ENCODE results near the gene AHNAK2.
A peak's percentile ranks its signal among the peaks of the same experiment; 100 is the strongest.

Gene AHNAK2

DNA sequence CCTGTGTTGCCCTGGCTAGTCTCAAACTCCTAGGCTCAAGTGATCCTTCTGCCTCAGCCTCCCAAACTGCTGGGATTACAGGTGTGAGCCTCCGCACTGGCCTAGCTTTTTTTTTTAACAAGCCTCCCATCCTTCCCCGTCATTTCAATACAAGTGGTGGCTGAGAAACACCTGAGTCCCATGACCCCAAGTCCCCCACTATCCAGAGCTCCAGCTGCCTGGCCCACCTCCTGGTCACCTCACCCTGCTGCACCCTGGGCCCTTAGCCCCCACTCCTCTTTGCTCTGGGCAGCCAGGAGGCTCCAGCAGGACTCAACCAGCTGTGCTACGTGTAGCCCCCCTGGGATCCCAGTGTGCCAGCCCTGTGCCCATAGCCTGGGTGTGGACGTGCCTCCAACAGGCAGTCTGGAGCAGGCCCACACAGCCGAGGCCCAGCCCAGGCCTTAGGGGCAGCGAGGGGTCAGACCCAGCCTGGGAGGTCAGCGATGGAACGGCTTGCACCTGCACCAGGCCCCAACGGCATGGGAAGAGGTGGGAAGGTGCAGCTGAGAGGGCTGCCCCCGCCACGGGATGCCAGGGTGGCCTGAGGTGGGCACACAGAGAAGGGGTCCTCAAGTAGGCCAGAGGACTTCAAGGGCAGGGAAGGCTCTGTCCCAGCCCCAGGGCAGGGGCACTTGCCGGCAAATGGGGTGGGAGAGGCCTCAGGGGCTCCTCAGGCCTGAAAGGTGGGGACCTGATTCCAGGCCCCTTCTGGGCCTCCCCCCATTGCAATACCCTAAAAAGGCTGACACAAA, 6.5 kb downstream of the AHNAK2 start:
- CTCF ChIA-PET = interaction anchor here (5.9 kb wide), 1 partner anchor 72 kb away, joined by 109 read pairs; no protein-coding TSS in a partner anchor
- H3K4me1 ChIP-seq (ENCODE audit: control insufficient read depth, insufficient read depth, low read length) = peaks cover 11% of the 10 kb centered on the region
- no peaks in the 10 kb centered on the region for H3K36me3 ChIP-seq (ENCODE audit: control insufficient read depth in 2 of 2, insufficient read depth in 1 of 2, low read length in 2 of 2)
- no peaks in the 10 kb centered on the region for H3K9me3 ChIP-seq (ENCODE audit: control insufficient read depth, insufficient read depth, low read depth, low read length)
- TF ChIP-seq ZNF510 (tag by site-specific recombination; IDR thresholded peaks at IDR 0.05; ENCODE audit: insufficient replicate concordance) = no peak
- TF ChIP-seq, protein P1, sequence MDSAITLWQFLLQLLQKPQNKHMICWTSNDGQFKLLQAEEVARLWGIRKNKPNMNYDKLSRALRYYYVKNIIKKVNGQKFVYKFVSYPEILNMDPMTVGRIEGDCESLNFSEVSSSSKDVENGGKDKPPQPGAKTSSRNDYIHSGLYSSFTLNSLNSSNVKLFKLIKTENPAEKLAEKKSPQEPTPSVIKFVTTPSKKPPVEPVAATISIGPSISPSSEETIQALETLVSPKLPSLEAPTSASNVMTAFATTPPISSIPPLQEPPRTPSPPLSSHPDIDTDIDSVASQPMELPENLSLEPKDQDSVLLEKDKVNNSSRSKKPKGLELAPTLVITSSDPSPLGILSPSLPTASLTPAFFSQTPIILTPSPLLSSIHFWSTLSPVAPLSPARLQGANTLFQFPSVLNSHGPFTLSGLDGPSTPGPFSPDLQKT (IDR thresholded peaks at IDR 0.05; ENCODE audit: borderline replicate concordance, low read depth, low read length) = no peak
- POLR2A ChIA-PET = interaction anchor here (0.6 to 1.2 kb wide), 2 partner anchors 38 to 95 kb away, joined by 3 to 5 read pairs; no protein-coding TSS in a partner anchor
- H3K27ac ChIP-seq (ENCODE audit: extremely low read depth, low read depth, low read length) = no peak overlapping the region
- no peak overlapping the region for H3K4me3 ChIP-seq (ENCODE audit: low read depth, low read length)

DNA sequence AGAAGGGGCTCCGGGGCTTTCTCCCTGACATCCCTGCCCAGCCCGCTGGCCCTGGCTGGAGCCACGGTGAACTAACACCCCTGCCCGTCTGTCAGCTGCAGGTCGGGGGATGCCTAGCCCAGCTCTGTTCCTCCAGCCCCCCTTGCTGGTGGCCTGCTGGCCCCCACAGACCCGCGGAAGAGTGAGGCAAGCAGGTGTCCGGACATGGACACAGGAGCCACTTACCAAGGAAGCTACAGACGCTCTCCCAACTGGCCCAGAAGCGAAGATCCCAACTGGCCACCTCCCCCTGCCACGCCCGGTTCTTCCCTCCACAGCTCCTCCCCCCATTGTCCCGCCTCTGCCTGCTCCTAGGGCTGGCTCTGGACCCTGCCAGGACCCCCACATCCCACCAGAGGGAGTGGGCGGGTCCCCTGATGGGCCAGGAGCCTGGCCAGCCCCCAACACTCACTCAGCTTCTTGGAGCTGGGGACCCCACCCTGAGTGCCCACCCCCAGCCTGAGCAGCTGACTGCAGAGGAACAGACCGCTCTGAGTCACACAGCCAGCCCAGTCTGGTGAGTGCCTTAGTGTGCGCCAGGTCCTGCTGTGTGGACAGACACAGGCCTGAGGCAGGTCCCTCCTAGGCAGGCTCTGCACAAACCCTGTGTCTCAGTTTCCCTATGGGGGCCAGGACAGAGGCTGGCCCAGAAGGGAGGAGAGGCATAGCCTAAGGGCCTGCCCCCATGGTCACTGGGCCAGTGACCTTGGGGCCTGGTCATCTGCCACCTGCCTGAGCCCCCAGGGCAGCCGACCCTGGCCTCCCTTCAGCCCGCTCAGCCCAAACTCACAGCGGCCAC, 7.7 kb downstream of the AHNAK2 start:
- POLR2A ChIA-PET = interaction anchor here (0.6 to 0.9 kb wide), 2 partner anchors 15 to 94 kb away, joined by 3 to 4 read pairs; partner anchors contain the start of gene CLBA1
- H3K4me3 ChIP-seq (ENCODE audit: low read depth, low read length) = no peak overlapping the region
- no peaks in the 10 kb centered on the region for H3K9me3 ChIP-seq (ENCODE audit: control insufficient read depth, insufficient read depth, low read depth, low read length)
- no peak overlapping the region for H3K27ac ChIP-seq (ENCODE audit: extremely low read depth, low read depth, low read length)
- H3K36me3 ChIP-seq (ENCODE audit: control insufficient read depth in 2 of 2, insufficient read depth in 1 of 2, low read length in 2 of 2) = no peaks in the 10 kb centered on the region
- H3K4me1 ChIP-seq (ENCODE audit: control insufficient read depth, insufficient read depth, low read length) = peaks cover 11% of the 10 kb centered on the region
- CTCF ChIA-PET = interaction anchor here (1.1 to 2.1 kb wide), 2 partner anchors 74 to 76 kb away, joined by 3 to 7 read pairs; no protein-coding TSS in a partner anchor
- TF ChIP-seq, protein P2, sequence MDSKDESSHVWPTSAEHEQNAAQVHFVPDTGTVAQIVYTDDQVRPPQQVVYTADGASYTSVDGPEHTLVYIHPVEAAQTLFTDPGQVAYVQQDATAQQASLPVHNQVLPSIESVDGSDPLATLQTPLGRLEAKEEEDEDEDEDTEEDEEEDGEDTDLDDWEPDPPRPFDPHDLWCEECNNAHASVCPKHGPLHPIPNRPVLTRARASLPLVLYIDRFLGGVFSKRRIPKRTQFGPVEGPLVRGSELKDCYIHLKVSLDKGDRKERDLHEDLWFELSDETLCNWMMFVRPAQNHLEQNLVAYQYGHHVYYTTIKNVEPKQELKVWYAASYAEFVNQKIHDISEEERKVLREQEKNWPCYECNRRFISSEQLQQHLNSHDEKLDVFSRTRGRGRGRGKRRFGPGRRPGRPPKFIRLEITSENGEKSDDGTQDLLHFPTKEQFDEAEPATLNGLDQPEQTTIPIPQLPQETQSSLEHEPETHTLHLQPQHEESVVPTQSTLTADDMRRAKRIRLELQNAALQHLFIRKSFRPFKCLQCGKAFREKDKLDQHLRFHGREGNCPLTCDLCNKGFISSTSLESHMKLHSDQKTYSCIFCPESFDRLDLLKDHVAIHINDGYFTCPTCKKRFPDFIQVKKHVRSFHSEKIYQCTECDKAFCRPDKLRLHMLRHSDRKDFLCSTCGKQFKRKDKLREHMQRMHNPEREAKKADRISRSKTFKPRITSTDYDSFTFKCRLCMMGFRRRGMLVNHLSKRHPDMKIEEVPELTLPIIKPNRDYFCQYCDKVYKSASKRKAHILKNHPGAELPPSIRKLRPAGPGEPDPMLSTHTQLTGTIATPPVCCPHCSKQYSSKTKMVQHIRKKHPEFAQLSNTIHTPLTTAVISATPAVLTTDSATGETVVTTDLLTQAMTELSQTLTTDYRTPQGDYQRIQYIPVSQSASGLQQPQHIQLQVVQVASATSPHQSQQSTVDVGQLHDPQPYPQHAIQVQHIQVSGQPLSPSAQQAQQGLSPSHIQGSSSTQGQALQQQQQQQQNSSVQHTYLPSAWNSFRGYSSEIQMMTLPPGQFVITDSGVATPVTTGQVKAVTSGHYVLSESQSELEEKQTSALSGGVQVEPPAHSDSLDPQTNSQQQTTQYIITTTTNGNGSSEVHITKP (tag by site-specific recombination; IDR thresholded peaks at IDR 0.05) = no peak
- TF ChIP-seq ZNF391 (tag by site-specific recombination; IDR thresholded peaks at IDR 0.05; ENCODE audit: borderline replicate concordance, low read depth) (no peak), ZNF629 (tag by site-specific recombination; IDR thresholded peaks at IDR 0.05) (no peak), ZNF169 (tag by site-specific recombination; IDR thresholded peaks at IDR 0.05) (no peak), ZNF121 (tag by site-specific recombination; IDR thresholded peaks at IDR 0.05) (peak; percentile 42; the same call in 1 of the 2 replicates), BCL11B (tag by site-specific recombination; IDR thresholded peaks at IDR 0.05; ENCODE audit: low read depth) (peak; percentile 45; the same call in 1 of the 2 replicates), ZIC2 (tag by site-specific recombination; IDR thresholded peaks at IDR 0.05) (peak; percentile 47), KLF9 (tag by site-specific recombination; IDR thresholded peaks at IDR 0.05; ENCODE audit: low read depth) (peak; percentile 50; the same call in 1 of the 2 replicates), ZBTB21 (tag by site-specific recombination; IDR thresholded peaks at IDR 0.05) (no peak), ZSCAN23 (tag by site-specific recombination; IDR thresholded peaks at IDR 0.05) (no peak), ZNF341 (tag by site-specific recombination; IDR thresholded peaks at IDR 0.05; ENCODE audit: low read depth) (peak; percentile 80), ZFP3 (tag by site-specific recombination; IDR thresholded peaks at IDR 0.05; ENCODE audit: low read depth) (no peak), WT1 (tag by site-specific recombination; IDR thresholded peaks at IDR 0.05) (no peak)
- TF ChIP-seq, protein P3, sequence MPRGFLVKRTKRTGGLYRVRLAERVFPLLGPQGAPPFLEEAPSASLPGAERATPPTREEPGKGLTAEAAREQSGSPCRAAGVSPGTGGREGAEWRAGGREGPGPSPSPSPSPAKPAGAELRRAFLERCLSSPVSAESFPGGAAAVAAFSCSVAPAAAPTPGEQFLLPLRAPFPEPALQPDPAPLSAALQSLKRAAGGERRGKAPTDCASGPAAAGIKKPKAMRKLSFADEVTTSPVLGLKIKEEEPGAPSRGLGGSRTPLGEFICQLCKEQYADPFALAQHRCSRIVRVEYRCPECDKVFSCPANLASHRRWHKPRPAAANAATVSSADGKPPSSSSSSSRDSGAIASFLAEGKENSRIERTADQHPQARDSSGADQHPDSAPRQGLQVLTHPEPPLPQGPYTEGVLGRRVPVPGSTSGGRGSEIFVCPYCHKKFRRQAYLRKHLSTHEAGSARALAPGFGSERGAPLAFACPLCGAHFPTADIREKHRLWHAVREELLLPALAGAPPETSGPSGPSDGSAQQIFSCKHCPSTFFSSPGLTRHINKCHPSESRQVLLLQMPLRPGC (tag by site-specific recombination; IDR thresholded peaks at IDR 0.05) = no peak
- TF ChIP-seq, protein P4, sequence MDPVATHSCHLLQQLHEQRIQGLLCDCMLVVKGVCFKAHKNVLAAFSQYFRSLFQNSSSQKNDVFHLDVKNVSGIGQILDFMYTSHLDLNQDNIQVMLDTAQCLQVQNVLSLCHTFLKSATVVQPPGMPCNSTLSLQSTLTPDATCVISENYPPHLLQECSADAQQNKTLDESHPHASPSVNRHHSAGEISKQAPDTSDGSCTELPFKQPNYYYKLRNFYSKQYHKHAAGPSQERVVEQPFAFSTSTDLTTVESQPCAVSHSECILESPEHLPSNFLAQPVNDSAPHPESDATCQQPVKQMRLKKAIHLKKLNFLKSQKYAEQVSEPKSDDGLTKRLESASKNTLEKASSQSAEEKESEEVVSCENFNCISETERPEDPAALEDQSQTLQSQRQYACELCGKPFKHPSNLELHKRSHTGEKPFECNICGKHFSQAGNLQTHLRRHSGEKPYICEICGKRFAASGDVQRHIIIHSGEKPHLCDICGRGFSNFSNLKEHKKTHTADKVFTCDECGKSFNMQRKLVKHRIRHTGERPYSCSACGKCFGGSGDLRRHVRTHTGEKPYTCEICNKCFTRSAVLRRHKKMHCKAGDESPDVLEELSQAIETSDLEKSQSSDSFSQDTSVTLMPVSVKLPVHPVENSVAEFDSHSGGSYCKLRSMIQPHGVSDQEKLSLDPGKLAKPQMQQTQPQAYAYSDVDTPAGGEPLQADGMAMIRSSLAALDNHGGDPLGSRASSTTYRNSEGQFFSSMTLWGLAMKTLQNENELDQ (tag by site-specific recombination; IDR thresholded peaks at IDR 0.05; ENCODE audit: low read depth) = no peak
- TF ChIP-seq, protein P5, sequence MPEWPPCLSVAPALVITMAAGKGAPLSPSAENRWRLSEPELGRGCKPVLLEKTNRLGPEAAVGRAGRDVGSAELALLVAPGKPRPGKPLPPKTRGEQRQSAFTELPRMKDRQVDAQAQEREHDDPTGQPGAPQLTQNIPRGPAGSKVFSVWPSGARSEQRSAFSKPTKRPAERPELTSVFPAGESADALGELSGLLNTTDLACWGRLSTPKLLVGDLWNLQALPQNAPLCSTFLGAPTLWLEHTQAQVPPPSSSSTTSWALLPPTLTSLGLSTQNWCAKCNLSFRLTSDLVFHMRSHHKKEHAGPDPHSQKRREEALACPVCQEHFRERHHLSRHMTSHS (tag by site-specific recombination; IDR thresholded peaks at IDR 0.05) = no peak

Data from HEK293 (cell line).